ENCODE measurements around the gene RIPK1. TPM values are rescaled to one million over a fixed set of nuclear protein-coding genes. Genes with fewer than 3 reads are reported as not detected.
"Not testable (repeated sequence)": the region's sequence is repeated elsewhere in the genome, so short reads cannot be mapped to it uniquely, and the experiment has no call there.

Gene RIPK1
- total RNA-seq, 3 donors from 2014 or later = 33.1 to 41.9 (median 35.8) TPM

- TF ChIP-seq CTCF (IDR thresholded peaks at IDR 0.05) = no peak
- Histone ChIP-seq H3K4me3 (no peak overlapping the region), H3K9me3 (no peaks in the 10 kb centered on the region), H3K4me1 (ENCODE audit: low read depth) (peaks cover 15% of the 10 kb centered on the region), H3K36me3 (ENCODE audit: low read depth) (no peaks in the 10 kb centered on the region)
- intact Hi-C loops (cut with DNase I, micrococcal nuclease) = no loop called here
- DNase-seq = peak; percentile 92 to 96 (median 93)
- peak; percentile 98 for ATAC-seq
Observed at GRCh38 chr6:3023663-3024483, 44.4 kb upstream of the RIPK1 start.

- Histone ChIP-seq H3K4me3 (no peak overlapping the region), H3K4me1 (ENCODE audit: low read depth) (peaks cover 15% of the 10 kb centered on the region), H3K9me3 (no peaks in the 10 kb centered on the region), H3K36me3 (ENCODE audit: low read depth) (no peaks in the 10 kb centered on the region)
- intact Hi-C loops (cut with DNase I, micrococcal nuclease) = no loop called here
- ATAC-seq (peak; percentile 13), DNase-seq (no peak)
- no peak for TF ChIP-seq CTCF (IDR thresholded peaks at IDR 0.05)
Observed at GRCh38 chr6:3026791-3027626, 41.3 kb upstream of the RIPK1 start.

GRCh38 chr6:3028156-3028555, 40.1 kb upstream of the RIPK1 start:
- H3K4me1 ChIP-seq (ENCODE audit: low read depth) = peaks cover 15% of the 10 kb centered on the region
- intact Hi-C loops (cut with DNase I, micrococcal nuclease); H3K36me3 ChIP-seq (ENCODE audit: low read depth); H3K9me3 ChIP-seq; H3K4me3 ChIP-seq; ATAC-seq; DNase-seq: not testable (repeated sequence)

GRCh38 chr6:3031857-3032640, 36.2 kb upstream of the RIPK1 start:
- no peak for TF ChIP-seq CTCF (IDR thresholded peaks at IDR 0.05)
- H3K36me3 ChIP-seq (ENCODE audit: low read depth) = no peaks in the 10 kb centered on the region
- H3K4me1 ChIP-seq (ENCODE audit: low read depth) = peaks cover 2% of the 10 kb centered on the region
- intact Hi-C loops (cut with DNase I, micrococcal nuclease) = no loop called here
- ATAC-seq (peak; percentile 57), DNase-seq (no peak)
- H3K9me3 ChIP-seq = no peaks in the 10 kb centered on the region
- H3K4me3 ChIP-seq = no peak overlapping the region

GRCh38 chr6:3032986-3033385, 35.3 kb upstream of the RIPK1 start:
- no peak for DNase-seq
- Histone ChIP-seq H3K36me3 (ENCODE audit: low read depth) (no peaks in the 10 kb centered on the region), H3K4me1 (ENCODE audit: low read depth) (no peaks in the 10 kb centered on the region), H3K9me3 (no peaks in the 10 kb centered on the region), H3K4me3 (no peak overlapping the region)
- peak; percentile 98 for ATAC-seq
- intact Hi-C loops (cut with DNase I, micrococcal nuclease) = no loop called here
- TF ChIP-seq CTCF (IDR thresholded peaks at IDR 0.05) = no peak
